Vagina (tissue), 2 donors: ENCODE results near the gene TTC39C.

ENCODE experiments used
- CTCF ChIP-seq, 3 experiments: fragments of 450-650 bp in 2 of 3; fragments of 200-600 bp in 1 of 3; sonication (generic) in 1 of 3; IDR thresholded peaks; one replicate each; pipeline ENCODE4 v1.5.1; 2017 to 2019; ENCODE audit warnings: antibody characterized with exemption in 3 of 3, mild to moderate bottlenecking in 2 of 3, moderate library complexity in 2 of 3
- POLR2AphosphoS5 ChIP-seq, 2 donors: sonication (generic); formaldehyde crosslinking; IDR thresholded peaks; one replicate each; pipeline ENCODE4 v1.9.0; 2017; ENCODE audit warnings: antibody characterized with exemption in 2 of 2, mild to moderate bottlenecking in 2 of 2, low read depth in 1 of 2; ENCODE audit not compliant: insufficient read depth in 1 of 2

- TF ChIP-seq CTCF (IDR thresholded peaks at IDR 0.05) (no peak), POLR2AphosphoS5 (IDR thresholded peaks at IDR 0.05; ENCODE audit: insufficient read depth in 1 of 2, low read depth in 1 of 2) (no peak)
Measured at GRCh38 chr18:23981369-23981980, 33.1 kb upstream of the TTC39C start.
